Spleen (tissue), 11 donors: ENCODE results near the gene OR7C1. TPM values are rescaled to one million over a fixed set of nuclear protein-coding genes. Genes with fewer than 3 reads are reported as not detected.
"Not testable (repeated sequence)": the region's sequence is repeated elsewhere in the genome, so short reads cannot be mapped to it uniquely, and the experiment has no call there.

Source experiments
- DNase-seq: peaks from one replicate; pipeline ENCODE4 v3.0.0-alpha.2; 2020
- H3K27ac ChIP-seq, 8 donors: fragments of 200-600 bp; sonication (generic) in 7 of 8; 1 replicate in 4 of 8; 2 replicates in 4 of 8; pipeline versions ENCODE4 v1.5.0 to v1.8.0; 2016 to 2021; ENCODE audit warnings: inconsistent platforms in 4 of 8, mild to moderate bottlenecking in 4 of 8, moderate library complexity in 1 of 8
- H3K27me3 ChIP-seq, 7 donors: fragments of 200-600 bp; sonication (generic) in 6 of 7; replicated peaks in 1 of 7; 1 replicate in 4 of 7; 2 replicates in 3 of 7; pipeline versions ENCODE4 v1.5.0 to v1.8.0; 2016 to 2021; ENCODE audit warnings: inconsistent platforms in 3 of 7, mild to moderate bottlenecking in 1 of 7
- H3K36me3 ChIP-seq, 6 donors: fragments of 200-600 bp; sonication (generic) in 5 of 6; 1 replicate in 4 of 6; 2 replicates in 2 of 6; pipeline versions ENCODE4 v1.5.0 to v1.8.0; 2016 to 2021; ENCODE audit warnings: inconsistent platforms in 2 of 6
- H3K4me1 ChIP-seq, 6 donors: fragments of 200-600 bp; sonication (generic) in 5 of 6; 1 replicate in 3 of 6; 2 replicates in 3 of 6; pipeline versions ENCODE4 v1.5.0 to v1.8.0; 2016 to 2021; ENCODE audit warnings: inconsistent platforms in 3 of 6
- H3K4me3 ChIP-seq, 8 donors: fragments of 200-600 bp; sonication (generic) in 7 of 8; 1 replicate in 4 of 8; 2 replicates in 4 of 8; pipeline versions ENCODE4 v1.5.0 to v1.8.0; 2016 to 2021; ENCODE audit warnings: inconsistent platforms in 4 of 8, mild to moderate bottlenecking in 4 of 8, moderate library complexity in 2 of 8
- H3K9me3 ChIP-seq, 8 donors: fragments of 200-600 bp; sonication (generic) in 7 of 8; 1 replicate in 4 of 8; 2 replicates in 4 of 8; pipeline versions ENCODE4 v1.5.0 to v1.8.0; 2016 to 2021; ENCODE audit warnings: inconsistent platforms in 4 of 8
- POLR2A ChIP-seq, 3 donors: fragments of 450-650 bp; IDR thresholded peaks; one replicate each; pipeline ENCODE4 v1.5.1; 2017; ENCODE audit warnings: antibody characterized with exemption in 3 of 3, mild to moderate bottlenecking in 1 of 3
- POLR2AphosphoS5 ChIP-seq, 3 donors: sonication (generic); formaldehyde crosslinking; IDR thresholded peaks; one replicate each; pipeline ENCODE4 v1.5.1; 2017; ENCODE audit warnings: antibody characterized with exemption in 3 of 3
- WGBS, 5 donors: extraction: QIAGEN DNeasy Blood & Tissue Kit in 3 of 5; methylation state at CpG; one replicate each; pipeline versions ENCODE4 v1.1.5 to v1.1.7; 2013 to 2018; 5-methylcytosine and 5-hydroxymethylcytosine counted together
- intact Hi-C: fragments of 100-400 bp; cut with DNase I; formaldehyde crosslinking; loops from one replicate; pipeline ENCODE4 v1.15.0; 2023; ENCODE audit warnings: low total_unique reads
- polyA plus RNA-seq, 3 donors: library from polyadenylated mRNA; stranded (reverse); fragments of 200-250 nt; gene quantifications; one replicate each; pipeline ENCODE4 v1.2.1, GENCODE V29; 2013
- total RNA-seq, 7 donors: library from RNA; depleted of rRNA in 3 of 7; stranded (reverse); fragments of >200 nt in 3 of 7; fragmentation: NEBNext Ultra II Directional in 4 of 7; extraction: Animal tissue kit (Norgen Biotek cat#: 25700) in 4 of 7; gene quantifications; one replicate each; pipeline versions ENCODE4 v1.1.0 to v1.2.1, GENCODE V29; 2016 to 2021
- TF ChIP-seq, protein P1 (sequence below), 11 experiments: fragments of 200-600 bp in 7 of 11; fragments of 450-650 bp in 4 of 11; sonication (generic) in 4 of 11; IDR thresholded peaks in 8 of 11; conservative IDR thresholded peaks in 3 of 11; 1 replicate in 7 of 11; 2 replicates in 4 of 11; pipeline versions ENCODE4 v1.4.0 to v1.8.0; 2016 to 2021; ENCODE audit warnings: antibody characterized with exemption in 11 of 11, inconsistent platforms in 4 of 11, mild to moderate bottlenecking in 1 of 11
- donor health status: healthy with polysubstance abuse.
- donor health status: DM: no; HTN: no; CAD: no; lungs with moderate emphysema.
- donor health status: DM: no; HTN: no; CAD: no.
- donor health status: Bipolar disorder and iron deficiency.
- donor health status: healthy.
- donor health status: DM: no; HTN: no; CAD: no.
- donor health status: DM: yes; HTN: yes; CAD: no.

OR7C1 gene
- total and polyA plus RNA-seq, 10 donors = under 0.01 to 0.02 TPM; not detected in 8

DNA sequence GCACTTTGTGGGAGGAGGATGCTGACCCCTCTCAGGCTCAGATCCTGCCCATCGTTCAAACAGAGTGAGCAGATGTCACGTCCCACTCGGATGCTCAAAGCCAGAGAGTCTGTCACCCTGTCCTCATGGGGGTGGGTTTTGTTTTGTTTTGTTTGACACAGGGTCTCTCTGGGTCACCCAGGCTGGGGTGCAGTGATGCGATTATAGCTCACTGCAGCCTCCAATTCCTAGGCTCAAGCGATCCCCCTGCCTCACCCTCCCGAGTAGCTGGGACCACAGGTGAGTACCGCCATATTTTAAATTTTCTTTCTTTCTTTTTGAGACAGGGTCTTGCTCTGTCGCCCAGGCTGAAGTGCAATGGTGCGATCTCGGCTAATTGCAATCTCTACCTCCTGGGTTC, 60.6 kb downstream of the OR7C1 start:
- WGBS, 5 donors = 76 to 91% (median 83%) methylated on average over 10 of the region's 10 CpGs
- peaks cover 0 to 59% (median 10%) of the 10 kb centered on the region in 6 donors for H3K4me1 ChIP-seq
- H3K27ac ChIP-seq = no peak overlapping the region
- DNase-seq = peak; percentile 18
- H3K4me3 ChIP-seq = peak overlapping the region in 2 of 8 donors; percentile 53 to 73
- TF ChIP-seq POLR2A (IDR thresholded peaks at IDR 0.05) = no peak
- TF ChIP-seq, protein P1, sequence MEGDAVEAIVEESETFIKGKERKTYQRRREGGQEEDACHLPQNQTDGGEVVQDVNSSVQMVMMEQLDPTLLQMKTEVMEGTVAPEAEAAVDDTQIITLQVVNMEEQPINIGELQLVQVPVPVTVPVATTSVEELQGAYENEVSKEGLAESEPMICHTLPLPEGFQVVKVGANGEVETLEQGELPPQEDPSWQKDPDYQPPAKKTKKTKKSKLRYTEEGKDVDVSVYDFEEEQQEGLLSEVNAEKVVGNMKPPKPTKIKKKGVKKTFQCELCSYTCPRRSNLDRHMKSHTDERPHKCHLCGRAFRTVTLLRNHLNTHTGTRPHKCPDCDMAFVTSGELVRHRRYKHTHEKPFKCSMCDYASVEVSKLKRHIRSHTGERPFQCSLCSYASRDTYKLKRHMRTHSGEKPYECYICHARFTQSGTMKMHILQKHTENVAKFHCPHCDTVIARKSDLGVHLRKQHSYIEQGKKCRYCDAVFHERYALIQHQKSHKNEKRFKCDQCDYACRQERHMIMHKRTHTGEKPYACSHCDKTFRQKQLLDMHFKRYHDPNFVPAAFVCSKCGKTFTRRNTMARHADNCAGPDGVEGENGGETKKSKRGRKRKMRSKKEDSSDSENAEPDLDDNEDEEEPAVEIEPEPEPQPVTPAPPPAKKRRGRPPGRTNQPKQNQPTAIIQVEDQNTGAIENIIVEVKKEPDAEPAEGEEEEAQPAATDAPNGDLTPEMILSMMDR (IDR thresholded peaks at IDR 0.05 in 8 of 11, conservative IDR thresholded peaks at IDR 0.05 in 3 of 11) = no peak
- TF ChIP-seq POLR2AphosphoS5 (IDR thresholded peaks at IDR 0.05) = no peak
- H3K36me3 ChIP-seq = peaks cover 0 to 46% (median 3%) of the 10 kb centered on the region in 6 donors
- H3K27me3 ChIP-seq = peaks cover 0 to 42% (median 5%) of the 10 kb centered on the region in 7 donors
- H3K9me3 ChIP-seq = no peaks in the 10 kb centered on the region
- intact Hi-C loops = no loop called here

DNA sequence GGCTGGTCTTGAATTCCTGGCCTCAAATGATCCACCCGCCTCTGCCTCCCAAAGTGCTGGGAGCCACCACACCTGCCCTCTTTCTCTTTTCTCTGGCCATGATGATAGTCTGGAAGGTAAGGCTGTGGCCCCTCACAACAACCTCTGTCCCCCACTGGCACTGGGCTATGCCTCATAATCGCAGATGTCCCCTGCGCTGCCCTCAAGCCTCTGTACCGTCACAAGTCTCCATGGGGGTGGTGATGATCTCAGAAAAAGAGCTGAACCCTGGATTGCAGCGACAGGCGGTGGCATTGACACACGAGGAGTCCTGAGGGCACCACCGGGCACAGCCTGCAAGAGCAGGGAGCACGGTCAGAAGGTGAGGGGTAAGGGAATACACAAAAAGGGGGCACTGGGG, 61.3 kb downstream of the OR7C1 start:
- intact Hi-C loops, H3K4me3 ChIP-seq, H3K9me3 ChIP-seq, H3K27ac ChIP-seq: not testable (repeated sequence)
- H3K36me3 ChIP-seq = peaks cover 0 to 52% (median 3%) of the 10 kb centered on the region in 6 donors
- WGBS, 5 donors = 80 to 92% (median 82%) methylated on average over 7 to 9 of the region's 9 CpGs
- H3K4me1 ChIP-seq = peaks cover 0 to 59% (median 10%) of the 10 kb centered on the region in 6 donors
- DNase-seq = peak; percentile 40
- H3K27me3 ChIP-seq = peaks cover 0 to 42% (median 5%) of the 10 kb centered on the region in 7 donors

DNA sequence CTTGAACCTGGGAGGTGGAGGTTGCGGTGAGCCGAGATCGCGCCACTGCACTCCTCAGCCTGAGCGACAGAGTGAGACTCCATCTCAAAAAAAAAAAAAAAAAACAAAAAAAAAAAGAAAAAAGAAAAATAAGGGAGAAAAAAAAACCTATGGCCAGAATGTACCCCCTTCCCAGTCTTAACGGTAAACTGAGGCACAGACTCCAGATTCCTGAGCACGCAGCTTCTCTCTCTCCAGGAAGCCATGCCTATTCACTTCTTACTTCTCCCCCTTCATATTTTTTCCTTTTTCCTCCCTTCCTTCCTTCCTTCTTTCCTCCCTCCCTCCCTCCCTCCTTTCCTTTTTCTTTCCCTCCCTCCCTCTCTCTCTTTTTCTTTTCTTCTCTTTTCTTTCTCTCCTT, 62.0 kb downstream of the OR7C1 start:
- WGBS, 5 donors = 90 to 97% (median 91%) methylated on average over 7 of the region's 7 CpGs
- peaks cover 0 to 37% (median 5%) of the 10 kb centered on the region in 7 donors for H3K27me3 ChIP-seq
- intact Hi-C loops = no loop called here
- H3K4me3 ChIP-seq = no peak overlapping the region
- H3K36me3 ChIP-seq = peaks cover 0 to 60% (median 5%) of the 10 kb centered on the region in 6 donors
- peaks cover 0 to 56% (median 10%) of the 10 kb centered on the region in 6 donors for H3K4me1 ChIP-seq
- H3K27ac ChIP-seq = no peak overlapping the region
- no peak for DNase-seq
- TF ChIP-seq POLR2A (IDR thresholded peaks at IDR 0.05) (no peak), POLR2AphosphoS5 (IDR thresholded peaks at IDR 0.05) (no peak)
- TF ChIP-seq, protein P1 (IDR thresholded peaks at IDR 0.05 in 8 of 11, conservative IDR thresholded peaks at IDR 0.05 in 3 of 11) = no peak
- no peaks in the 10 kb centered on the region for H3K9me3 ChIP-seq

DNA sequence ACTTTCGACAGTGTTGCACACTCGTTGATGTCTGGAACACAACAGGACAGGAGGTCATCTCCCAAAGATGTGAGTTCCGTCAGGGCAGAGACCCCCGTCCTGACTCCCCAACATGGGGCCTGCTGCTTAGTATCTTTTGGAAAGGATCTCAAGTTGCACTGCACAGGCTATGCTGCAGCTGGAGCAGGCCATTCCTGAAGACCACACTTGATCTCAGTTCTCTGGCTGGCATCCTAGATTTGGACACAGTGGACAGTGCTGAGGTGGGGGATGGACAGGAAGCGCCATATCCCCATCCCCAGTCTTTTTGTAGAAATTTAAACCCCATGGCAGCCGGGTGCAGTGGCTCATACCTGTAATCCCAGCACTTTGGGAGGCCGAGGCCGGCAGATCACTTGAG, 62.5 kb downstream of the OR7C1 start:
- 79 to 92% (median 85%) methylated on average over 6 to 8 of the region's 8 CpGs for WGBS, 5 donors
- Histone ChIP-seq H3K27ac (no peak overlapping the region), H3K4me1 (peaks cover 0 to 55% (median 10%) of the 10 kb centered on the region in 6 donors), H3K27me3 (peaks cover 0 to 36% (median 5%) of the 10 kb centered on the region in 7 donors), H3K4me3 (no peak overlapping the region), H3K36me3 (peaks cover 0 to 65% (median 5%) of the 10 kb centered on the region in 6 donors), H3K9me3 (no peaks in the 10 kb centered on the region)
- intact Hi-C loops = no loop called here
- TF ChIP-seq POLR2A (IDR thresholded peaks at IDR 0.05) (no peak), POLR2AphosphoS5 (IDR thresholded peaks at IDR 0.05) (no peak)
- TF ChIP-seq, protein P1 (IDR thresholded peaks at IDR 0.05 in 8 of 11, conservative IDR thresholded peaks at IDR 0.05 in 3 of 11) = no peak
- no peak for DNase-seq
